HG03108 (cell line): Measurements from ENCODE around the gene NR4A1.

ENCODE experiments used
- ATAC-seq: cut with Tn5 transposase; IDR thresholded peaks from one replicate; pipeline ENCODE4 v1.9.1; 2021; ENCODE audit warnings: moderate library complexity; ENCODE audit not compliant: unreplicated experiment

NR4A1 gene

DNA sequence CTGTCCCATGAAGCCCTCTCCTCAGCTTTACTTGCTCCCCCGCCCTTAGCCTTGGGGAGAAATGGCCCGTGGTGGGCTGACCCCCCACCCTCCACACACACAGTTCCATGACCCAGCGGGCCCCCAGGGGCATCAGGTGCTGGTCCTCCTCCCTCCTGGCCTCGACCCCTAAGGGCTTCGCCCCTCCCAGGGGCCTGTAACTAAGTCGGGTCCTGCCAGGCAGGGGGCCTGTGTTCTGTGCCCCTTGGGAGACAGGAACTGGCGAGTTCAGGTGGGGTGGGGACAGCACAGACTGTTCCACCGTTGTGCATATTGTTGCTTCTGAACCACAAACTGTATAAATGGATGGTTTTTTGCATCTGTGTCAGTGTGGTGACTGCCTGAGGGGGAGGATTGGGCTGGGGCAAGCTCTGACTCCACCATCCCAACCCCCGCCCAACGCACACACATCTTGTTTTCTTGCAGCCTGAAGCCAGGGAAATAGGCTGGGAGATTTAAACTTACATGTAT, 35.7 kb upstream of the NR4A1 start:
- no peak for ATAC-seq

DNA sequence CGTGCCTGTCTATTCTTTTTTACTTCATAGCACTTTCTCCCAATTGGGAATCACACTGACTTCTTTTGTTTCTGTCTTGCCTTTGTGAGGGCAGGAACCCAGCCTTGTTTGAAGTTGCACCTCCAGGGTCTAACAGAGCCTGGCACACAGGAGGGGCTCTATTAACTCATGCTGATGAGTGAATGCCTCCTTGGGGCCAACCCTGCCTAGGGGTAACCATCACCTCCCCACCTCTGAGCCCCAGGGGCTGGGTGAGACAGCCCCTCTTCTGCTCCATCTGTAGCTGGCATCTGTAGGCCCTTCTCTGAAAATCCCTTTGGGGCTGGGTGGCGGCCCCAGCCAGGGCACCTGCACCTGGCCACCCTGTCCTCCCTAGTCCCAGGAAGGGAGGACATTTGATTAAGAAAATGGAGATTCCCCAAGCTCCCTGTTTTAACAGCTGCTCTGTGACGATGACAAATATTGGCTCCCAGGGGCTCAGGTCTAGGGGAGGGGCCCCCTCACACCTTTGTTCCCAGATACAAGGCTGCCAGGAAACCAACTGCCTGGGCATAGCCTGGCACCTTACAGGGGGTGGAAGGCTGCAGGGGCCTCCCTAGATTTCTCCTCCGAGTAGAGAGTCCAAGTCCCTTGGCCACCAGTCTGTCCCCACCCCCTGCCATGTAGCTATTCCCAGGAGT, 32.7 kb upstream of the NR4A1 start:
- no peak for ATAC-seq

DNA sequence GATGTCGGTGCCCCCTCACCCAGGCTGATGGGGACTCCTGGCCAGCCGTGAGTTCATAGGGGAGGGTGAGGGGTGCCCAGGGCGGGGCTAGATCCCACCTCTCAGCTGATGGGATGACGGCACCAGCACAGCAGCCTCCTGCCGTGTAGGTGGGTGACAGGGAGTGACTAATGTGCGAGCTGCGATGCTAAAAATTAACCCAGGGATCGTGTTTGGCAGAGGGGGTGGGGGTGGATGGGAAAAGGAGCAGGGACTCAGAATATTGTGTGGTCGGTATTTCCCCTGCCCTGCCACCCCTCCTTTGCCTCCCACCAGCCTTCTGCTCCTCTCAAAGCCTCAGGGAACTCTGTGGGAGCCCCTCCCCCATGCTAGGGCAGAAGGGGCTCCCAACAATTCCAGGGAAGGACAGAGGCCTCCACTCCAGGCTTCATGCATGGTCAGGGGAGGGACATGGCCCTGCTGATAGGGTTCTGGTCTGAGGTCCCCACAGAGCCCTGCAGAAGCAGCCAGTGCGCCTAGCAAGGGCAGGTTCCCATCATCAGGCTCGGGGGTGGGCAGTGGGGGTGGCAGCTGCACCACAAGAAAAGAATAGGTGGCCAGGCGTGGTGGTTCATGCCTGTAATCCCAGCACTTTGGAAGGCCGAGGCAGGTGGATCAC, 32.0 kb upstream of the NR4A1 start:
- no peak for ATAC-seq

DNA sequence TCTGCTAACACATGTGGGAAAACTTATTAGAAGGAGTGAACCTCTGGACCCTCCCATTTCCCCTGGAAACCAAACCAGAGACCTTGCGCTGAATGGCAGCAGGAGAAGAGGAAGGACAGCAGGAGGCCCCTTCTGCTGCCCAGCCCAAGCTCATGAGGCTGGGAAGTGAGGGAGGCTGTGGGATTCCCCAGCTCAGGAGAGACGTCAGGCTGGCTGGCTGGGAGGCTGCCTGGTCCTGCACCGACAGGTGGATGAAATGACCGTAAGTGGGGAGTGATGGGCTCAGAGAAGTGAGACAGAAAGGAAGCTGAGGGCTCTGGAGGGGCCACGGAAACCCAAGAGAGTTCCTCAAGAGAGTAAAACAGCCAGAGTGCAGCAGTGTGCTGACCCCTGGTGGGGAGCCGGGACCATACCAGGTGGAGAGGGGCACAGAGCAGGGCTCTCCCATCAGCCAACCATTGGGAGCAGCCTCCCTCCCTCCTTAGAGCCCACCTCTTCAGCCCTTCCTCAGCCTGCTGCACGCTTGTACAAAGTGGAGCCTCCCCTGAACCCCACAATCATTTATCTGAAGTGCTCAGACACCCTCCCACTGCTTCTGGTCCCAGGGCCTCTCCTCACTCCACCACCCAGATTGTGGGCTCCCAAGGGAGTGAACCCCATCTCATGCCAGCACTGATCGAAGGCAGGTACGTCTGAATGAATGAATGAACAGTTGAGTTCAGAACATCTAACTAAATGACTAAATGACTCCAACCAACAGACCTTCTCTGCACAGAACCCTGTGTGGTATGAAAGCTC, 30.5 kb upstream of the NR4A1 start:
- ATAC-seq: no peak

DNA sequence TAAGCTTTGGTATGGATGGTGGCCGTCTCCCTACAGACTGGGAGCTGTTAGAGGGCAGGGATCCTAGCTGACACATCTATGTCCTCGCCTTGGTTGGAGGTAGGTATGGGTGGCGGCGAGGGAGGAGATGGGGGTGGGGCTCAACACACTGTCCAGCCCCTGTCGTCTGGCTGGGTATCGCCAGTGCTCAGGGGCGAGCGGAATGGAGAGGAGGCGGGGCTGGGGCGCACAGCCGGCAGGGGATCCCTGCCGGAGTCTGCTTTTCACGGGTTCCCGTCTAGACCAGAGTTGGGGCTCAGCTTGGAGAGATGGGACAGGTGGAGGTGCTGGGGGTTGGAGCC, 28.4 kb upstream of the NR4A1 start:
- no peak for ATAC-seq

DNA sequence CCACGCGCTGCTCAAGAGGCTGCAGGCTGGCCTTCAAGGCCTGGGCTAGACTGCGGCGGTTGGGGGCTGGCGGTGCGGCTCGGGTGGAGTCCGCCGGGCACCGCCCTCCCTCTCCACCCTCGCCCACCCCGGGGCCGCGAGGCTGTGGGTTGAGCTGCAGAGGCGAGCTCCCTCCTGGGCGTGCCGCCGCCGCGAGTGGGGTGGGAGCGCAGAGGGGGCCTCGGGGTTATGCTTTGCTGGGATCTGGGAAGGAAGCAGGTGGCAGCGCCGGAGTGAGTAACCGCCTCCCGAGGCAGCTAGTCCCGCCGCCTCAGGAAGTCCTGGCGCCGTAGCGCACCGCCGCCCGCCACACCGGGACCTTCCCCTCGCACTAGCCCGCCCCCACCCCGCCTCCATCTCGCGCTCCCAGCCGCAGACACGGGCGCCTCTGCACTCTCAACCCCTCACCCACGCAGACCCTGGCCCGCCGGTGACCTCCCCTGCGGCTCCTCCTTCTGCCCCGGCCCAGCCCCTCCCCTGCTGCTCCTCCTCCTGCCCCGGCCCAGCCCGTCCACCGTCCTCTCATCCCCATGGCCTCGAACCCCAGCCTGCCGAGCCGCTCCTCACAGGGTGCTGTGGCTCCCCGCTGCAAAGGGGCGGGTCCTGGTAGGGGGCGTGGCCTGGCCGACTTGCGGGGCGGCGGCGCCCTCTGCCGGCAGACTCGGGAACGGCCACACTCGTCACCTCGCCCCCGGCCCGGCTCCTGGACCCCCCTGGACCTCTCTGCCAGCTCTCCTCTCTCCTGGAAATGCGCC, 27.9 kb upstream of the NR4A1 start:
- peak; percentile 38 for ATAC-seq

DNA sequence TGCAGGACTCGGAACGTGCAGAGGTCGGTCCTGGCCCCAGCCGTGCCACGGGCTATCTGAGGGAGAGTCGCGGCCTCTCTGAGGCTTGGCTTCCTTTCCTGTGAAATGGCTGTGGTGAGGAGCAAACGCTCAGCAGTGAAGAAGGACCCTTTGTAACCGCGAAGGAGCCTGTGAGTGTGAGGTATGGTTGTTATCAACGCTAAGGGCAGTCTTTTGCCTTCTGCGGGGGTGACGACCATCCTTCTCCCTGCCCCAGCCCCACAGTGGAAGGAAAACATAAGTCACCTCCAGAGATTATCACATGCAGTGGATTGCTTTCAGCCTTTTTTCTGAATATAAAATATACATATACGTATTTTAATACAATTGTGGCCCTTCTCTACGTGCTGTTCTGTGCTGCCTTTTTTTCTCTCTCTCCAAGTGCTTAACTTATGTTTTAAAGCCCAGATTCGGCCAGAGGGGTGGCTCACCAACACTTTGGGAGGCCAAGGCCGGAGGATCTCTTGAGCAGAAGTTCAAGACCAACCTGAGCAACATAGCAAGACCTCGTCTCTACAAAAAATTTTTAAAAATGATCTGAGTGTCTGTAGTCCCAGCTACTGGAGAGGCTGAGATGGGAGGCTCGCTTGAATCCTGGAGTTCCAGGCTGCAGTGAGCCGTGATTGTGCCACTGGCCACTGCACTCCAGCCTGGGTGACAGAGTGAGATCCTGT, 27.1 kb upstream of the NR4A1 start:
- no peak for ATAC-seq

DNA sequence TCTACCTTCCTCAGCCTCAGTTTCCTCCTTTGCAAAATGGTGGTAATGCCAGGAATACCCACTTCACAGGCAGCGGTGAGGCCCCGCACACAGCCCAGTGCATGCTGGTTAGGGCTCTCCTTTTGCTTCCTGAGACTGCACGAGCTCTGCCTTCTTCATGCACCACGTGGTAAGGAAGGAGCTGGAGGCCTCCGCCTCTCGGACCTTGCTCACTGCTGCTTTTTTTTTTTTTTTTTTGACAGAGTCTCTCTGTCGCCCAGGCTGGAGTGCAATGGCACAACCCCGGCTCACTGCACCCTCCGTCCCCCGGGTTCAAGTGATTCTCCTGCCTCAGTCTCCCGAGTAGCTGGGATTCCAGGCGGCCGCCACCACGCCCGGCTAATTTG, 26.4 kb upstream of the NR4A1 start:
- no peak for ATAC-seq

DNA sequence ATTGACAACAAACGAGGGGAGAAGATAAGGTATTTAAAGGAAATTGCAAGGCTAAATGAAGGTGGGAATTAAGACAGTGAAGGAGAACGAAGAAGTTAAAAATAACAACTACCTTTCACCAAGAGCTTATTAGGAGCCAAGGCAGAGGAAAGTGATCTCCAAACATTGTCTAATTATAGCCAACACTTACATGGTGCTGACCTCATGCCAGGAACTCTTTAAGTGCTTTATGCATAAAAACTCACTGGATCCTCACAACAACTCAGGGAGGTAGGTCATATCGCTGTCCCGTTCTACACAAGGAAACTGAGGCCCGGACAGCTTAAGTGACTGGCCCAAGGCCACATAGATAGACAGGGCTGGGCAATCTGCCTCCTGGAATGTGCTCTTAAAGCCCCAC, 25.0 kb upstream of the NR4A1 start:
- no peak for ATAC-seq

DNA sequence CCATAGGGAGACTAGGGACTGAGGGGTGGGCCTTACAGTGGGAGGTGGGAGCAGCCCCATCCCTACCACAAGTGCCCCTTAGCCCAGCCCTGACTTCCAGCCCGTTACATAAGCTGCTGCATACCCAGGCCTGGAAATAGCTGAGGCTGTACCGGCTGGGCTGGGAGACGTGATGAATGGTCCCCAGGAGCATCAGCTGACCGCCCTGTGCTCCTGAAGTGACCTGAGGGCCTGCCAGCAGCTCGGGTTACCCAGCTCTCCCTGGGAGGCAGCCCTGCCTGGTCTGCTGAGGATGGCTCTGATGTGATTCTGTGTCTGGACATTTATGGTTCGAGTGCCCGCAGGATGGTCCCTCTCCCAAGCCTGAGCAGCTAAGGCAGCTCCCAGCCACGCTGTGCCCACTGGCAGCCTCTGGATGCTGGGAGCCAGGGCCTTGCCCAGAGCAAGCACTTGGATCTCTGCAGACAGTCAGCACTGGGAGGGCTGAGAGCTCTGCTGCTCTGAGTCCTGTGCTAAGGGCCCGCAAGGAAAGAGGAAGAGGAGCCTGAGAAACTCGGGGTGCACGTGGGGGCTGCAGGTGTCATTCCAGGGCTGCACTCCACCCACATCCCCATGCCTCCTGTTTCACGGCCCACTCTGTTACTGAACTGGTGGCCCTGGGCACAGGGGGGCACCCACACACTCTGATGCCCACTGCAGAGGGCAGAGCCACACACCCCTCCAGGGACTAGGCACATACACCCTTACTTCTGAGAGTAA, 24.0 kb upstream of the NR4A1 start:
- ATAC-seq: no peak

DNA sequence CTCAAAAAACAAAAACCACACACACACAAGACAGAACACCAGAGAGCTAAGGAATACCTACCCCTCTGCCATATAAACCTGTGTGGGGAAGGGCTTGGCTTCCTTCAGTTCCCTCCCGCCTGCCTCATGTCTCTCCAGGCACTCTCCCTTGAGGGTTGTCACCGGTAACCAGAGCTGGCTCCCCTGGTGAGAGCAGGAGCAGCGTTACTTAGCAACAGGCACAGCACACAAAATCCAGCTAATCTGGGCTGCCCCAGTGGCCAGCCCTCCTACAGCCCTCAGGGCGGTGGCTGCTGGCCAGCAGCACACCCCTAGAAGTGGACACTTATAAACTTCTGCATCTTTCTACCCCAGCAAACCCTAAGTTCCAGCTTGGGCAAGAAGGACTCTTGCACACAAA, 21.6 kb upstream of the NR4A1 start:
- no peak for ATAC-seq

DNA sequence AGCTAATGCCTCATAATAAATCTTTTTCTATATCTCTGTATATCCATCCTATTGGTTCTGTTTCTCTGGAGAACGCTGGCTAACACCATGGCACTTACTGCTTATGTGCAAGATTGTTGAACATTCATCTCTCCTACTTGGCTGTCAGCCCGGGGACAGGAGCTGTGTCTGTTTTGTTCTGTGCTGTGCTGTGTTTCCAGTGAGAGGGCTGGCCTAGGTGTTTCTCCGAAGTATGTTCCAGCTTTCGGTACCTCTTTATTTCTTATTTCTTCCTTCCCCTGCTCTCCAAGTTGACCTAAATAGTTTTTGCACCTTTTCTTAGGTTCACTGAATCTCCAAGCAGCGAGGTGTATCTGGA, 18.8 kb upstream of the NR4A1 start:
- ATAC-seq: no peak

DNA sequence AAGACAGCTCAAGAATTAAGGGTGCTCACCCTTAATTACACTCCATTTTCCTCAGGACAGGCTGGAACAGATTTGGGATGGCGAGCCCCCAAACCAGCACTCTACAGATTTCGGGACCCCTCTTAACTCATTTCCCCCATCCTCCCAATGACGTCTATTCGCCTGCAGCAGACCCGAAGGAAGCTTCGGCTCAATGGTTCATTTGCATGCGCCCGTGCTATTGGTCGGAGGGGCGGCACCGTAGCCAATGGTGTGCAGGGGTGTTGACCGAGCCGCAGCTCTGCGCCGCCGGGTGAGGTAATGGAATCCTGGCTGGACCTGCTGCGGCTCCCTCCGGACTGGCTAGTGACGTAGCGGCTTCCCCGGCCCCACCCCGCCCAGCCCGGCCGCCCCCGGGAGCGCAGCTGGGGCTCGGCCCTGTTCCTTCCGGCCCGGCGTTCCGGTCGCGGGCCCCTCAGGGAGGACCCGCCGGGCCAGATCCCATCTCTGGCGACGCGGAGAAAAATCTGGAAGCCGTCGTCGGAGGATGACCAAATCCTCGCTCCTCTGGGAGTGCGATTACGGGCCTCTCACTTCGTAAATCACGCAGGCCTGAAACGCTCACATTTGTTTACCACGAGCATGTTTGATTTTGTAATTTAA, 18.3 kb upstream of the NR4A1 start:
- ATAC-seq: peak; percentile 85

DNA sequence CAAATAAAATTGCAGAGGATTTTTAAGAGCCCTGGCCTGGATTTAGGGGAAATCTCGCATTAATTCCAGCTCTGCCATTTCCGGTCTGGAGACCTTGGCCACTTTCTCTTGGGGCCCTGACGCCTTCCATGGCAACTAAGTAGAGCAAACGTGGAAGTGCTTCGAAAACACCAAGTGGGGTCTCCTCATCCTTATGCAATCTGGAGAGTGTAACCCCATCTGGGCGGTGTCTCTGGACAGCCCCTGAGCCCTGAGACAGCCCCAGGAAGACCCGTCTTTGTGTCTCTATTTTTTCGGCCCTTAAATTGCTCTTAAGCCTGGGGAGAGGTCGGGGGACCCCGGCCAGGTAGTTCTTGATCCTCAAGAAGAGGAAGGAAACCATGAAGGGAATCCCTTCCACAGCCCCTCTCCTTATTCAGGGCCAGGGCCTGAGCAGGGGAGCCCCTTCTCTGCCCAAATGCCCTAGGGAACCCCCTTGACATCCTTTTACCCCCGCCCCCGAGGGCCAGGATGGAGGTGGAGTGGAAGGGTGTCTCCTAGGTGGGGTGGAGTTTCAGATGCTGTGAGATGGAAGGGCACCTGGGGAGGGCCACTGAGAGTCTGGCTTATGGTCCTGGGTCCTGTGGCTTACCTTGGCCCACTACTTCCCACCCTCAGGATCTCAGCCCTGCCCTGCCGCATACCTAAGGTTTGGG, 17.6 kb upstream of the NR4A1 start:
- no peak for ATAC-seq

DNA sequence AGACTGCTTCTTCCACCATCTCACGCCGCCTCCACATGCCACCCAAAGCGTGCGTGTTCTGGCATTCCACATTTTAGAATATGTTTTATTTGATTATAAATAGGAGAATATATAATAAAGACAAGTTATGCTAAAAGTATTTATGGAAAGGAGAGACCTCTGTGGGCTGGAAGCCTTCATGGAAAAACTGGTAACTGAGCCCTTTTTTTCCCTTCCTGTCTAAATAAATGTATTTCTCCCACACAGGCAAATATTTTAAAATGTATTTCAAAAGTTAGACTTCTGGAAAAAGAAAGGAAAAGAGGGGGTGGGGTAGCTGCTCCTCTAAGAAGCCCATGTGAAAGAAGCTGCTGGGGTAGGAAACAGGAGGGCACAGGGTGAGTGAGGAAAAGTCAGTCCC, 16.1 kb upstream of the NR4A1 start:
- ATAC-seq: no peak

DNA sequence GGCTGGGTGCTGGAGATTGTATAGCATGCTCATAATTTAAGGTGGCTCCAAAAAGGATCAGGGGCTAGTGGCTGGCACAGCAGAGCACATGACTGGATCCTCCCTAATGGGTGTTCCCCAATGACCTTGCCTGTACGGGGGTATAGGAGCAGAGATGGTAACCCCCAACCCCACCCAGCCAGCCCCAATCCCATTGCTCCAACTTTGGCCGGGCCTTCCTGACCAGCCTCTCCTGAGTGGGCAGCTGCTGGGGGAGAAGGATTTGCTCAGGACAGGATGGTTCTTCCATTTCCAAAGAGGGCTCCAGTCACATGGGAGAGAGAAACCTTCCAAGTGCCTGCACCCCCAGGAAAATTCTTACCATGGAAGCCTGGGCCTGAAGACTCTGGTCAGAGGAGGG, 15.3 kb upstream of the NR4A1 start:
- no peak for ATAC-seq

DNA sequence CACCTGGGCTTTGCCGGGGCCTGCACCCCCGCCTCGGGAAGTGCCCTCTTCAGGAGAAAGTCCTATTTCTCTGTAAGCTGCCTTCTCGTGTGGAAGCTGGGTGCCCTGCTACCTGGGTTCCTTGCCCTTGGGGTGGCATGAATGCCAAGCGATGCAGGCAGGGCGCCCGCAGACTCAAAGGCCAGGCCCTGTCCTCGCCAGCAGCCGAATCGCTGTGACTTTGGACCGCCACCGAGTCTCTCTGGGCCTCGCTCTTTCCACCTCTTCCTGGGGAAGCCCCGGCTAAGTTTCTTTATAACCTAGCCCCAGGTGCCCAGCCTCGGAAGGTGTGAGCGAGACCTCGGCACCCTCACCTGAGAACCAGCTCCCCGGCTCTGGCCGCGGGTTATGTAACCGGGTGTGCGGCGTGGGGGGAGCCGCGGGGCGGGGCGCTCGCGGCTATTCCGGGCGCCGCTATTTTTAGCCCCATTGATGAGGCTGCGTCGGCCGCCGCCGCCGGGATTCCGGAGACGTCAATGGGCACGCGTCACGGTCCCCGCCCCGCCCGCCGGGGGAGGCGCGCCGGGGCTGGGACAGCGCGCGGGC, 14.6 kb upstream of the NR4A1 start:
- ATAC-seq: peak; percentile 42

DNA sequence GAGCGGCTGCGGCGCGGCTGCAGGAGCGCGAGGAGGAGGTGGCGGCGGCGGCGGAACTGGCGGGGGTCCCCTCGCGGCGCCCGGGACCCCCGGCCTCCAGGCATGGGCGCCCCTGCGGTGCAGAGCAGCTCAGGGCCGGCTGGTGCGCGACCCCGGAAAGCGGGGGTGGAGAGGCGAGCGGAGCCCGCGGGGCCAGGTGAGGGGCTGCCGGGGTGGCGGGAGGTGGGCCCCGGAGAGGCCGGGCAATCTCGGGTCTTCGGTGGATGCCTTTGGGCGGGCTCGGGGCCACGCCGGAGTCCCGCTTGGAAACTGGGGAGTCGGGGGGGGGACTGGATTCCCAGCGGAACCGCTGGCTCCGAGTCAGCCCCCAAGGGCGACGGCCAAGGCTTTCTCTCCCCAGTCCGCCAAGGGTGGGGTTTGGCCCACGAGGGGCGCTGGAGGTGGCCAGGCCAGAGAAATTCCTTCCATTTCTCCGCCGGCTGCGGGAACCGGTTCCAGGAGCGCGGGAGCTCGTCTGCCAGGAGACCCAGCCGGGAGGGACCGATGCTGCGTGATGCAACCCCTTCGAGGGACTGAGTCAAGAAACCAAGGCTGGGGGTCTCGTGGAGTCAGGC, 13.9 kb upstream of the NR4A1 start:
- ATAC-seq: peak; percentile 1
